Stimulated activated CD4-positive, alpha-beta T cell treated with anti-CD3 and anti-CD28 coated beads, Interleukin-4, amount 100 ng/mL, for 48 hours (primary cell): ENCODE data around the gene BANF2.
"Not testable (repeated sequence)": the region's sequence is repeated elsewhere in the genome, so short reads cannot be mapped to it uniquely, and the experiment has no call there.

Source experiments
- DNase-seq, 2 donors: peaks; one replicate each; pipeline ENCODE4 v3.0.0-alpha.2; 2020; ENCODE audit warnings: low read depth in 2 of 2

BANF2 gene

GRCh38 chr20:17683218-17684076, 16.3 kb upstream of the BANF2 start:
- no peak for DNase-seq

DNA sequence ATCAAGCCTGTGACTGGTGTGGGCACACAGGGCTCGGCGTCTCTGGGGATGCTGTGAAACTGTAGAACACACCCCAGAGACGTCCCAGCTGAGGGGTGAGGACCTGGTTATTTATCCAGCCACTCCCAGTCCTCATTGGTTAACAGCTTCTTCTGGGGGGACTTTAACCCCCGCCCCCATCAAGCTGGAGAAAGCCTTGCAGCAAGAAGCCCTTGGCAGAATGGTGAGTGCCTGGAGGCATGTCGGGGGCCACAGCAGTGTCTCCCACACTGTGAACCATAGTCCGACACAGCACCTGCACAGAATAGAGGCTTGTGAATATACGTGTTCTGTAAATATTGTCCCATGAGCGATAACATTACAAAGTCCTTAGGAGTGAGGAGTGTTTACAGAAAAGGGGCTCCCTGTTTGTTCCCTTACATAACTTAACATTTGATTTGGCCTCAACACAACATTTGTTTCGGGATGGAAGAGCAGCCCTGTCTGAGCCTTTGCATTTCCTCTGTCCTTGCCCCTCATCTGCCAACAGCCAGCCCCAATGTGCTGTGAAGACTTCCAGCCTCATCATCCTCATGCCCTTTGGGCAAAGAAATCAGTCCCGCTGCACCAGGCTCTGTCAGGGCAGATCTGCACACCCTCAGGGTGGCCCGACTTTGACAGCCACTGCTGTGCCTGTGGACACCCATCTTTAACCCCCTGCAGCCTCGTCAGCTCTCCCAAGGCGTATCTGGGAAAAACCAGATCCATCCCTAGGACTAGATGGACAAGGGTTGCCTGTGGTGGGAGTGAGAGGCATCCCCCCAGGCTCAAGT, 15.5 kb upstream of the BANF2 start:
- DNase-seq: no peak

DNA sequence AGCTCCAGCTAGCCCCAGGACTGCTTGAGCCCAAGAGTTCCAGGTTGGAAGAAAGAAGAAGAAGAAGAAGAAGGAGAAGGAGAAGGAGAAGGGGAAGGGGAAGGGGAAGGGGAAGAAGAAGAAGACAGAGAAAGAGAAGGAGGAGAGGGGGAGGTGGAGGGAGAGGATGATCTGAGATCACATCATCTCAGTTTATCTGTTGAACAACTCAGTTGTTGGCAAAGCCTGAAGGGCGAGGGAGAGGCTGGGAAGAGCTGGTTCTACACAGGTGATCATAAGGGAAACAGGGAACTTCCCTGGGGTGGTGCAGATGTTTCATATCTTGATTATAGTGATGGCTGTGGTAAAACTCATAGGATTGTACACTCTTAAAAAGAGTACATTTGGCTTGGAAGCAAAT, 14.6 kb upstream of the BANF2 start:
- DNase-seq: no peak

DNA sequence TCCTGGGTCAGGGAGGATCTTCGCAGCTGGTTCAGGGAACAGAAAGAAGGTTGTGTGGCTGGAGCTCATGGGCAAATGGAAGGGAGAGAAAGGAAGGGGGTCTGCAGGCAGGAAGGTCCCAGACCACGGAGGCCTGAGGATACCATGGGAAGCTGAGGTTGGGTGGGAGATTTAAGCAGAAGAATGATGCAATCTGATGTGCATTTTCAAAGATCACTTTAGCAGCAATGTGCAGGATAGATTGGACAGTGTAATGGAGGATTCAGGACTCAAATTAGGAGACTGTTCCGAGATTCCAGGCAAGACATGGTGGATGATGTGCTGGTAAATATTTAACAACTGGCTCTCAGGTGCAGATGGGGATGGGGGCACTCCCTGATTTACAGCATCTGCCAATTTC, 12.0 kb upstream of the BANF2 start:
- no peak for DNase-seq

DNA sequence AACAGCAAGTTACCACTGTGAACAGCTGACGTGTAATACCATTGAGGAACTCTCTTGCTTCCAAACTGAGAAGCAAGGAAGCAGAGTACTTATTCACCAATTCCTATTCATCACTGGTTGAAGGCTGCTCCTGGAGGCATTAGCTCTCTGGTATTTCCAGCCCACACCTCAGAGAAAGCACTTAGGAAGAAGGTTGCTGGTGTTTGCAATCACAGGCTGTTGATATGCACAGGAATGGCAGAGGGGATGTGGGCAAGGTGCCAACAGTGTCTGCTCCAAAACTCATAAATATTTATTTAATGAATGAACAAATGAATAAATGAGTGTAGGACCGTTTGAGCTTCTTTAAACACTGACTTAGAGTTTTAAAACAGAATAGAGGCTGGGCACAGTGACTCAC, 10.8 kb upstream of the BANF2 start:
- no peak for DNase-seq

DNA sequence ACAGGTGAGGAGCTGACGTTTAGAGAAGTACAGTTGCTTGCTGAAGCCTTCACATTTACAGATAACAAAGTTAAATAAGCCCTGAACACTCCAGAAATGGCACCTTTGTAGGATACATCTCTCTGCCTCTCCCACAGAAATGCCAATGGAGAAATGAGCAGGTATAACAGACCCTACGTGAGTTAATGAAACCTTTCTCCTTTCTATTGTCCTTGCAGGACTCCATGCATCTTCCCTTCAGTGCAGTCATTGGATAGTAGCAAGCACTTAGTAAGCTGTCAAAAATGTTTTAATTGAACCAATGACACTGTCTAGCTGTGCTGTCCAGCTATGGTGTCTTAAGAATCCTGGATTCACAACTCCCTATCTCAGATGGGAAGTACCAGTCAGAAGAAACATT, 9.6 kb upstream of the BANF2 start:
- DNase-seq: no peak

DNA sequence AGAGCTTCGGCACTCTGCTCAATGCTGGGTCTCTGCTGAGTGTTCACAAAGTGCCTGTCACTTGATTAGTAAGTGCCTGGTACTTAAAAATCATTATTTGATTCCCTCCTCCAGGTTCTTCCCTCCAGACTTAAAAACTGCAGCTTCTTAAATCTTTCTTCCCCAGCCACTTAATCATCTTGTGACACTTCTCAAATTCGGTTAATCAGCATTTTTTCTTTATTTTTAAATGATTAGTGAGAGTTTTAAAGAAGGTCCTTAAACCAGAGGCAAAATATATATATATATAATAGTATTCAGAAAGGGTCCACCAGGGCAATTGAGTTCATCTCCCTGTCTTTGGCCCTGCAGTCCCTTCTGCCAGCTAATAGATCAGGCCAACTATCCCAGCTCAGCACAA, 8.0 kb upstream of the BANF2 start:
- DNase-seq: no peak

- no peak for DNase-seq
Observed at GRCh38 chr20:17693444-17694001, 6.2 kb upstream of the BANF2 start.

- DNase-seq: no peak
Observed at GRCh38 chr20:17694767-17695166, 5.0 kb upstream of the BANF2 start.

- no peak for DNase-seq
Observed at GRCh38 chr20:17696287-17696686, 3.5 kb upstream of the BANF2 start.

DNA sequence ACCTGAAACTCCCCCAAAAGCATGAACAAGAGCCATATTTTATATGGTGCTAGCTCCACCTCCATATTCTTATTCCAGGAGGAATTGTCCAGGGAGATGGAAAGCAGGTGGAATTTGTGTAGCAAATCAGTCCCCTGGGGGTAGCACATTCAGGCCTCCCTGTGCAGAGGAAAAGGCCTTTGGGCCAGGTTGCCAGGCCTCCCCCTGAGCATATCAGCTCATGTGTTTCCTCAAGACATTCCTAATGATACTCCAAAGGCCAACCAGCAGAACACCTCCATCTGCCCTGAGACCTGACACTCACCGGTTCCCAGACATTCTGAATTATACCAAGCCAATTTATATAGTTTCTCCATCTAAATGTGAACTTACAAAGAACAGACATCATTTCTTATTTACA, 2.6 kb upstream of the BANF2 start:
- DNase-seq: no peak

- DNase-seq: no peak
Observed at GRCh38 chr20:17698384-17698783, 1.4 kb upstream of the BANF2 start.

DNA sequence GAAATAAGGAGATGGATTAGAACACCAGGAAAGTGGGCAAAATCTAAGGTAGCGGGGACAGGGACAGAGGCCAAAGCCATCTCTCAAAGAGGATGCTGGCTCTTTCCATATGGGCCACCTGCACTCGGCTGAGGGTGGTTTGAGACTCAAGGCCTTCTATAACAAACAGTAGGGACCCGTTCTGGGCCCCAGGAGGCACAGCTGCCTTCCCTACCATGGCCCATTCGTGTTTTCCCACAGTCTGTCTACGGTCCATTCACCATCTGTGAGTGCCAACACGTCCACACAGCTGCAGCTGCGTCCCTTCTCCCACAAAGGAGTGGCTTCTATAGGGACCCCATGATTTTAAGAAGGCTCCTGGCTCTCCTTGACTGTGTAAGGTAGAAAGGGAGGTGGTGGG, 871 bp downstream of the BANF2 start:
- DNase-seq: no peak

- DNase-seq: no peak
Observed at GRCh38 chr20:17701826-17702225, 2.1 kb downstream of the BANF2 start.

- no peak for DNase-seq
Observed at GRCh38 chr20:17704589-17705317, 5.0 kb downstream of the BANF2 start.

GRCh38 chr20:17705916-17706315, 6.2 kb downstream of the BANF2 start:
- no peak for DNase-seq

DNA sequence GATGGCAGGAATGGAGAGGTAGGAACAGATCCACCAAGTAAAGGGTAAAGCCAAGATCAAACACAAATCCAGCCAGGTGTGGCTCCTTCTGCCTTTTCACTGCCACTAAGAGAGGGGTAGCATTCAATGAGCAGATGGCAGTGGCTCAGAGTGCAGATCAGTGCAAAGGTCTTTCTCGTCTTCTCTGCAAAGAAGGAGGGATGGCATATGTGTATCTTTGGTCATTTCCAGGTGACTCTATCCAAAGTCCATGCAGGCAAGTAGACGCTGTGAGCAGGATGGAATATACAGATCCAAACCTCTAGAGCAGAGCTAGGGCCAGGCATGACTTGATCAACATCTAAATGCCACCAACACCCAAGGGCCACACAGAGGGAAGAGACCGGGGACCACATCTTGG, 6.9 kb downstream of the BANF2 start:
- no peak for DNase-seq

- not testable (repeated sequence) for DNase-seq
Observed at GRCh38 chr20:17707951-17708350, 8.2 kb downstream of the BANF2 start.

DNA sequence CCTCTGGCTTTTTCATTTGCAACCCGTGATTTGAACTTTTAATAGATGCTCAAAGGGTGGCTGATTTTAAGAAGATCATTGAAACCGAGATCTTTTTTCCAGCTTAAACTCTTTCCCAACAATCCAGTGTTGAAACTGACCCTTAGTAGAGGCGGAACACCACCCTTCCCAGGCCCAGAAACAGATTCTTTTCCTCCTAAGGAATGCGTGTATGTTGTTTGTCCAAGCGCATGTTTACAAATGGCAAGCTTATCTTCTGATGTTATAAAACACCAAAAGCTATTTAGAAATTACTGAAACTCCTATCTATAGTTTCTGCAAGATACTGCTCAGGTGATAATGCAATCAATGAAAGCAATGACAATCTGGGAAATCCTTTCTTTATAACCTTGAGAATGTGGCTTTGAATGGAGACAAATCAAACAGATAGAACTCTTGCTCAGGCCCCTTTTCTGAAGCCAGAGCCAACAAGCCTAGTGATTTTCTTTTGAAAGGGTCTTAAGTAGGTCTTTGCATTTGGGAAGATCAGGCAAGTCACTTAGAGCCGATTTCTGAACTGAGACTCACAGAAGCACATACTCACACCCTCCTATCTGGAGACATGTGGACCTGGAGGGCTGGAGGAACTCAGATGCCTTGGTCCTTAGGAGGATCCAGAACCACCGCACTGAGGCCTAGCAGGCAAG, 9.1 kb downstream of the BANF2 start:
- DNase-seq: no peak

GRCh38 chr20:17709361-17710293, 9.9 kb downstream of the BANF2 start:
- DNase-seq: no peak
